HK-2 (cell line): ENCODE measurements around the gene MS4A6E.

Experiments used
- DNase-seq: peaks from one replicate; pipeline ENCODE4 v3.0.0-alpha.2; 2018; ENCODE audit not compliant: unreplicated experiment

The MS4A6E gene

DNA sequence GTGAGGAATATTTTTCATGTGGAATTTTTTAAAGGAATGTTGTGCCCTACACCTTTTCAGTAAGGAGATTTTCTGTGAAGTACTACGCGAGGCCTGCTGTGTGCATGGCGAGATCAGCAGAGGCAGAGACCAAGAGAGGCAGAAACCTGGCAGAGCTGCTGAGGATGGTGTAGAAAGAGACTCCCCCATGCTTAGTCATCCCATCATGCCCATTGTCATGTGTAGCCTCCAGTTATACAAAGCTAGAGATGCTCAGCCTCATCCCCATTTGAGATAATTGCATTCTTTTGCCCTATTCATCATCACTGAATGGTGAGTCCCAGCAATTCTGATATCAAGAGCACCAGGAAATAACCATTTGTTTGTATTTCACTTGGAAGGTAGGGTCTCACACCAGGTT, 48.3 kb downstream of the MS4A6E start:
- DNase-seq, result no peak

DNA sequence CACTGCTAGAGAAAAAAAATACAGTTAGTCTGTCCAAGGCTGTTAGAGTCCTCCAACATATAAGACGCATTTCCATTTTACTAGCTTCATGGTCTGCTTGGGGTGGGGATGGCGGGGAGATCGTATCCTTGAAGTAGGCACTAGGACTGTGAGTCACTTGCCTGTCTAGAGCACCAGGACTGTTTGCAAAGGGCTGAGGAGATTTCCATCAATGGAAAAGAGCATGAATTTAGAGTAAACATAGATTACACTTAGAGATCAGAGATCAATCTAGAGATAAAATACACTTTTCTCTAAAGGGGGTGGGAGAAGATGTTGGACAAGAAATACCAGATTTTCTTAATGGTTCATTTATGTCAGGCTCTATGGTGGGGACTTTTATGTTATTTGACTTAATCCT, 49.5 kb downstream of the MS4A6E start:
- no peak for DNase-seq

DNA sequence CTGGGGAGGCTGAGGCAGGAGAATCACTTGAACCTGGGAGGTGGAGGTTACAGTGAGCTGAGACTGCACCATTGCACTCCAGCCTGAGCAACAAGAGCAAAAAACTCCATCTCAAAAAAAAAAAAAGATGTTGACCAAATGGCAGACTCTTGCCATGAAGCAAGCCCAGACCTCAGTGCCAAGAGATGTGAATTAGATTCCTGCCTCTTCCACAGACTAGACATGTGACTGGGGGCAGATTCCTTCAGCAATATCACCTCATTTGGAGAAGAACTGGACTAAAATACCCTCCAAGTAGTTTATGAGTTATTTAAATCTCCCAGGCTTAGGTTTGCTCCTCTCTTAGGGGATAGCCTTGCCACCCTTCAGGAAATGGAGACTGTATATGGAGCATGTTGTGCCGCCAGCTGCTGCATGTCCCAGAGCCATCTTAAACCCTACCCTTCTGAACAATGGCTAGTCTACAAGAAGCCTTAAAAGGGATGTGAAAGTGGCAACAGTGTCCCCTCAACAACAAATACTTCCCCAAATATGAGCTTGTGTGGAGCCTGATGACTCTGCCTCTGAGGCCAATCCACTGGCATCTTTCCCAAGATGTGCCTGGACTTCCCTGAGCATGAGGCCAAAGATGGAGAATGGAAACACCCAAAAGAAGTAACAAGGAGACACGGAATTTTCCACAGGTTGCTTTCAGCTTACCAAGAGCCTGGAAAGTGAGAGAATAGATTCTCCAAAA, 50.5 kb downstream of the MS4A6E start:
- DNase-seq, result no peak

DNA sequence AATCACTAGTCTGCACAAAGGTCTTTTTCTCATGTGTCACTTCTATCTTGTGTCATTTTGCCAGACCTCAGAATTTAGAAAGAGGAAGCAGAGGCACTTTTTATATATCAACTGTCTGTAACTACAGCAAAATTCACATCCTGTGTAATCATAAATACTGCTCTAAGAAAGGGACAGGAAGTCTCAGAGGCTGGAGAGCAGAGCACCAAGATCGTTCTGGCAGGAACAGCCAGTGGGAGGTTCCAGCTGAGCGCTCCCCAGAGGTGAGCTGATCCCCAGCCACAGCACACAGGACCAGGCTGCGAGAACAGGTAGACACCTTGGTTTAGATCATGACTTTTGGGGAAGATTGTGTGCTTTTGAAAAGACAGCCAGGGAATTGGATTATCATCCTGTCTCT, 51.3 kb downstream of the MS4A6E start, which contains the start of gene MS4A7:
Gene MS4A7 (plus strand): TSS at position 179 of the 400 bp plus-strand sequence. CDS start 4,610 bp downstream, outside the sequence.
- DNase-seq, result no peak

DNA sequence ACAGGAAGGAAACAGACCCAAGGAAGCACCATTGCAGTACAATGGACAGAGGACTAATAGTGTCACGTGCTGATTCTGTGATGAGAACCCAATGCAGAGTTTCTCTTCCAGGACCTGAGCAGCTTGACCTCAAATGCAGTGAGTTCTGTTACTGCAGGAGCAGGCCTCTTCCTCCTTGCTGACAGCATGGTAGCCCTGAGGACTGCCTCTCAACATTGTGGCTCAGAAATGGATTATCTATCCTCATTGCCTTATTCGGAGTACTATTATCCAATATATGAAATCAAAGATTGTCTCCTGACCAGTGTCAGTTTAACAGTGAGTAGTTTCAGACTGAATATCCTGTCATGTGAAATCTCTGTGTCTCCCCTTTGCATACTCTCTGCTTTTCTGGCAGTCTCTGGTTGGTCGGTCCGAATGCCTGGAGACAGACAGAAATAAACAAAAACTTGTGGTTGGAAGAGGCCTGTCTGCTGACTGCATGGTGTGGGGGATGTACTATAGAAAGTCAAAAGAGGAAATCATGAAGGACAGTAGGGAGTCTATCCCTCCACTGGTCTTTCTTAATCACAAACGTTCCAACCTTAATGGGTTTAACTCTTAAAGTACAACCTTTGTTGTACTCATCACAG, 62.3 kb downstream of the MS4A6E start:
- no peak for DNase-seq

DNA sequence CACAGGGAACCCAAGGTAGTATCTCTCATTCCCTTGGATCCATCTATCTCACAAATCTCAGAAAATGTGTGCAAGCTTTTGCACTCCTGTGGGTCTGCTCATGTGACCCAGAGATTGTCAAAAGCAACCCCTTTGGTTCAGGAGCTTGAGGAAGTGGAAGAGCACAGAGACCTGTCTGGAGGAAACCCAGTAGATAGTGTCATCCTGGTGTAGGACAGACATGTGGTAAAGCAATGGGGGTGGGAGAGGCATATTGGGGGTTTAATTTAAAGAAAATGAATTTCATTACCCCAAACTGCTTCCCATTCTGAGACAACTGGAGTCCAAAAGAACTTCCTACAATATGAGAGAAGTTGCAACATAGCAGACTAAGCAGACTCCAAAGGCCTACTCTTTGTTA, 63.4 kb downstream of the MS4A6E start:
- no peak for DNase-seq
